Liver (tissue), 9 donors: Measurements from ENCODE around the gene RNF151. TPM values are rescaled to one million over a fixed set of nuclear protein-coding genes. Genes with fewer than 3 reads are reported as not detected.

Source experiments
- DNase-seq: peaks from one replicate; pipeline ENCODE4 v3.0.0-alpha.2; 2017; ENCODE audit warnings: low spot score
- H3K27ac ChIP-seq, 2 donors: one replicate each; pipeline ENCODE4 v1.7.0; 2013; ENCODE audit warnings: inconsistent platforms in 2 of 2, low read length in 2 of 2, control low read depth in 1 of 2, low read depth in 1 of 2, mild to moderate bottlenecking in 1 of 2
- H3K27me3 ChIP-seq, 4 donors: one replicate each; pipeline versions ENCODE4 v1.6.1 to v1.7.0; 2013; ENCODE audit warnings: low read length in 3 of 4, inconsistent platforms in 1 of 4, mild to moderate bottlenecking in 1 of 4, moderate library complexity in 1 of 4; ENCODE audit not compliant: control insufficient read depth in 4 of 4, insufficient read depth in 4 of 4
- H3K36me3 ChIP-seq, 4 donors: one replicate each; pipeline versions ENCODE4 v1.6.1 to v1.7.0; 2013; ENCODE audit warnings: low read length in 3 of 4, mild to moderate bottlenecking in 3 of 4, low read depth in 1 of 4, moderate library complexity in 1 of 4; ENCODE audit not compliant: control insufficient read depth in 4 of 4, insufficient read depth in 3 of 4
- H3K4me1 ChIP-seq, 4 donors: one replicate each; pipeline versions ENCODE4 v1.6.1 to v1.7.0; 2013; ENCODE audit warnings: low read length in 3 of 4, mild to moderate bottlenecking in 3 of 4, moderate library complexity in 1 of 4; ENCODE audit not compliant: control insufficient read depth in 4 of 4, insufficient read depth in 4 of 4
- H3K4me3 ChIP-seq, 3 donors: one replicate each; pipeline versions ENCODE4 v1.6.1 to v1.7.0; 2013; ENCODE audit warnings: low read length in 3 of 3, control low read depth in 1 of 3, low read depth in 1 of 3, mild to moderate bottlenecking in 1 of 3
- H3K9ac ChIP-seq, 2 donors: one replicate each; pipeline ENCODE4 v1.7.0; 2013; ENCODE audit warnings: low read length in 2 of 2, mild to moderate bottlenecking in 2 of 2, moderate library complexity in 2 of 2, control low read depth in 1 of 2, low read depth in 1 of 2
- H3K9me3 ChIP-seq, 4 donors: one replicate each; pipeline versions ENCODE4 v1.6.1 to v1.7.0; 2013; ENCODE audit warnings: low read length in 3 of 4; ENCODE audit not compliant: control insufficient read depth in 4 of 4
- ATF3 ChIP-seq: IDR thresholded peaks from 2 replicates; pipeline ENCODE4 v1.6.1; 2016; ENCODE audit warnings: antibody characterized with exemption
- CTCF ChIP-seq: fragments of 150-350 bp; IDR thresholded peaks from 2 replicates; pipeline ENCODE4 v1.5.1; 2017; ENCODE audit warnings: improper control_type of control experiment, low read depth, low read length; ENCODE audit not compliant: missing input control
- EGR1 ChIP-seq, 2 donors: IDR thresholded peaks; 2 replicates each; pipeline ENCODE4 v1.6.1; 2016 to 2018; ENCODE audit warnings: antibody characterized with exemption in 2 of 2, low read depth in 2 of 2
- FOXA1 ChIP-seq: IDR thresholded peaks from 2 replicates; pipeline ENCODE4 v1.6.1; 2016; ENCODE audit warnings: antibody characterized with exemption
- FOXA2 ChIP-seq: IDR thresholded peaks from 2 replicates; pipeline ENCODE4 v1.6.1; 2016; ENCODE audit warnings: antibody characterized with exemption
- GABPA ChIP-seq, 2 donors: IDR thresholded peaks in 1 of 2; conservative IDR thresholded peaks in 1 of 2; 2 replicates each; pipeline ENCODE4 v1.6.1; 2016; ENCODE audit warnings: antibody characterized with exemption in 2 of 2, mild to moderate bottlenecking in 1 of 2, moderate library complexity in 1 of 2
- HNF4A ChIP-seq, 2 donors: conservative IDR thresholded peaks; 2 replicates each; pipeline ENCODE4 v1.6.1; 2016; ENCODE audit warnings: antibody characterized with exemption in 2 of 2, mild to moderate bottlenecking in 2 of 2
- HNF4G ChIP-seq: IDR thresholded peaks from 2 replicates; pipeline ENCODE4 v1.6.1; 2016; ENCODE audit warnings: antibody characterized with exemption
- JUND ChIP-seq, 2 donors: IDR thresholded peaks; 2 replicates each; pipeline ENCODE4 v1.6.1; 2016; ENCODE audit warnings: antibody characterized with exemption in 2 of 2
- MAX ChIP-seq: IDR thresholded peaks from 2 replicates; pipeline ENCODE4 v1.6.1; 2016; ENCODE audit warnings: antibody characterized with exemption
- NR2F2 ChIP-seq: IDR thresholded peaks from 2 replicates; pipeline ENCODE4 v1.6.1; 2016; ENCODE audit warnings: antibody characterized with exemption
- RAD21 ChIP-seq, 2 donors: IDR thresholded peaks; 2 replicates each; pipeline ENCODE4 v1.6.1; 2016; ENCODE audit warnings: antibody characterized with exemption in 2 of 2, mild to moderate bottlenecking in 2 of 2
- REST ChIP-seq: IDR thresholded peaks from 2 replicates; pipeline ENCODE4 v1.6.1; 2016; ENCODE audit warnings: antibody characterized with exemption, mild to moderate bottlenecking
- RXRA ChIP-seq, 2 donors: IDR thresholded peaks; 2 replicates each; pipeline ENCODE4 v1.6.1; 2017 to 2018; ENCODE audit warnings: antibody characterized with exemption in 2 of 2, mild to moderate bottlenecking in 1 of 2
- SP1 ChIP-seq: IDR thresholded peaks from 2 replicates; pipeline ENCODE4 v1.6.1; 2018; ENCODE audit warnings: antibody characterized with exemption, mild to moderate bottlenecking
- ZBTB33 ChIP-seq: IDR thresholded peaks from 2 replicates; pipeline ENCODE4 v1.6.1; 2016; ENCODE audit warnings: antibody characterized with exemption
- WGBS: extraction: QIAGEN DNeasy Blood & Tissue Kit; methylation state at CpG from one replicate; pipeline ENCODE4 v1.1.7; 2013; 5-methylcytosine and 5-hydroxymethylcytosine counted together
- polyA plus RNA-seq, 2 donors: library from polyadenylated mRNA; stranded (reverse) in 1 of 2; unstranded in 1 of 2; fragments of 200-250 nt in 1 of 2; fragments of >200 nt in 1 of 2; fragmentation: Nextera tagmentation in 1 of 2; extraction: Ambion mirVana in 1 of 2; gene quantifications; one replicate each; pipeline versions ENCODE4 v1.2.1 to v1.2.3, GENCODE V29; 2013 to 2015
- total RNA-seq, 2 donors: library from RNA; depleted of rRNA; stranded (reverse); fragments of >200 nt; gene quantifications; one replicate each; pipeline ENCODE4 v1.2.3, GENCODE V29; 2014
- donor health status: healthy.
- donor health status: healthy.
- donor health status: healthy.
- donor health status: healthy.
- donor health status: healthy.

RNF151 gene
- total and polyA plus RNA-seq, 4 donors: not detected

- TF ChIP-seq CTCF (no peak), RXRA (IDR thresholded peaks at IDR 0.05) (no peak), JUND (IDR thresholded peaks at IDR 0.05) (no peak), SP1 (no peak), GABPA (IDR thresholded peaks at IDR 0.05 in 1 of 2, conservative IDR thresholded peaks at IDR 0.05 in 1 of 2) (no peak), FOXA2 (no peak)
Measured at GRCh38 chr16:1947369-1947670, 19.3 kb upstream of the RNF151 start (continued).

- TF ChIP-seq NR2F2: no peak
- no peak for TF ChIP-seq RAD21 (IDR thresholded peaks at IDR 0.05)
- no peak for TF ChIP-seq FOXA1
- TF ChIP-seq ATF3: no peak
- no peak for TF ChIP-seq RXRA (IDR thresholded peaks at IDR 0.05)
- TF ChIP-seq EGR1 (IDR thresholded peaks at IDR 0.05; ENCODE audit: low read depth in 2 of 2): no peak
- no peak for TF ChIP-seq JUND (IDR thresholded peaks at IDR 0.05)
- TF ChIP-seq HNF4G: no peak
- TF ChIP-seq REST: no peak
- no peak for TF ChIP-seq FOXA2
- no peak for TF ChIP-seq MAX
- no peak for TF ChIP-seq ZBTB33
- TF ChIP-seq HNF4A (conservative IDR thresholded peaks at IDR 0.05): no peak
- Histone ChIP-seq H3K9me3 (no peaks in the 10 kb centered on the region), H3K27me3 (no peaks in the 10 kb centered on the region), H3K4me1 (no peaks in the 10 kb centered on the region), H3K4me3 (no peak overlapping the region), H3K36me3 (no peaks in the 10 kb centered on the region), H3K9ac (no peak overlapping the region), H3K27ac (no peak overlapping the region)
- WGBS: 95% methylated on average over 11 of the region's 11 CpGs
- DNase-seq: no peak
Measured at GRCh38 chr16:1949507-1949906, 17.1 kb upstream of the RNF151 start.
